GM12878 (cell line): ENCODE measurements around the gene DDX39B. TPM values are rescaled to one million over a fixed set of nuclear protein-coding genes. Genes with fewer than 3 reads are reported as not detected.

ENCODE experiments used
- ASH2L ChIP-seq: fragments of 300-600, 200-600 bp; sonication (generic); IDR thresholded peaks from 2 replicates; pipeline ENCODE4 v1.6.1; 2017; ENCODE audit warnings: low read depth, mild to moderate bottlenecking, borderline replicate concordance
- BACH1 ChIP-seq: fragments of 450-650 bp; IDR thresholded peaks from 2 replicates; pipeline ENCODE4 v1.6.1; 2017; ENCODE audit warnings: mild to moderate bottlenecking, borderline replicate concordance
- BRCA1 ChIP-seq: IDR thresholded peaks from 2 replicates; pipeline ENCODE4 v1.6.1; 2011; ENCODE audit warnings: low read depth, low read length, improper control_type of control experiment
- CEBPB ChIP-seq, 2 experiments: fragments of 150-350 bp in 1 of 2; IDR thresholded peaks; 2 replicates each; pipeline ENCODE4 v1.6.1; 2012 to 2014; ENCODE audit warnings: low read depth in 2 of 2, low read length in 2 of 2, borderline replicate concordance in 1 of 2, inconsistent platforms in 1 of 2
- FOS ChIP-seq: IDR thresholded peaks from 3 replicates; pipeline ENCODE4 v1.6.1; 2011; ENCODE audit warnings: borderline replicate concordance; ENCODE audit not compliant: insufficient read length; ENCODE audit errors: extremely low read depth
- FOXK2 ChIP-seq: fragments of 450-650 bp; IDR thresholded peaks from 2 replicates; pipeline ENCODE4 v1.6.1; 2017; ENCODE audit warnings: mild to moderate bottlenecking, moderate library complexity
- GATAD2B ChIP-seq: fragments of 450-650 bp; conservative IDR thresholded peaks from 2 replicates; pipeline ENCODE4 v1.6.1; 2017; ENCODE audit warnings: low read depth, mild to moderate bottlenecking, moderate library complexity
- IKZF1 ChIP-seq: fragments of 450-650 bp; conservative IDR thresholded peaks from 2 replicates; pipeline ENCODE4 v1.6.1; 2017; ENCODE audit warnings: antibody characterized with exemption, mild to moderate bottlenecking
- KAT2A ChIP-seq: conservative IDR thresholded peaks from 2 replicates; pipeline ENCODE4 v1.6.1; 2011; ENCODE audit warnings: low read depth, low read length; ENCODE audit not compliant: control insufficient read depth
- MEF2A ChIP-seq: IDR thresholded peaks from 2 replicates; pipeline ENCODE4 v1.6.1; 2011; ENCODE audit warnings: low read depth, mild to moderate bottlenecking, low read length, moderate library complexity; ENCODE audit not compliant: insufficient read depth
- NR2F1 ChIP-seq: fragments of 450-650 bp; conservative IDR thresholded peaks from 2 replicates; pipeline ENCODE4 v1.6.1; 2017; ENCODE audit warnings: mild to moderate bottlenecking
- PAX8 ChIP-seq: fragments of 450-650 bp; IDR thresholded peaks from 2 replicates; pipeline ENCODE4 v1.6.1; 2017; ENCODE audit warnings: mild to moderate bottlenecking, moderate library complexity
- RAD51 ChIP-seq: fragments of 450-650 bp; IDR thresholded peaks from 2 replicates; pipeline ENCODE4 v1.6.1; 2016; ENCODE audit warnings: moderate library complexity, mild to moderate bottlenecking, inconsistent platforms
- SMAD1 ChIP-seq: fragments of 450-650 bp; IDR thresholded peaks from 2 replicates; pipeline ENCODE4 v1.6.1; 2018; ENCODE audit warnings: mild to moderate bottlenecking, low read depth; ENCODE audit not compliant: partially characterized antibody
- SMAD5 ChIP-seq: IDR thresholded peaks from 2 replicates; pipeline ENCODE4 v1.6.1; 2016; ENCODE audit warnings: antibody characterized with exemption, low read depth
- SPI1 ChIP-seq: IDR thresholded peaks from 2 replicates; pipeline ENCODE4 v1.6.1; 2011; ENCODE audit warnings: low read depth, mild to moderate bottlenecking, low read length, moderate library complexity, borderline replicate concordance; ENCODE audit not compliant: insufficient read depth
- TBL1XR1 ChIP-seq: IDR thresholded peaks from 2 replicates; pipeline ENCODE4 v1.6.1; 2012; ENCODE audit warnings: low read depth, low read length, improper control_type of control experiment
- TCF3 ChIP-seq: IDR thresholded peaks from 2 replicates; pipeline ENCODE4 v1.6.1; 2012; ENCODE audit warnings: low read depth, mild to moderate bottlenecking, low read length, borderline replicate concordance; ENCODE audit not compliant: insufficient read depth
- TCF7 ChIP-seq: IDR thresholded peaks from 2 replicates; pipeline ENCODE4 v1.6.1; 2014; ENCODE audit warnings: antibody characterized with exemption, borderline replicate concordance
- YBX1 ChIP-seq: fragments of 450-650 bp; IDR thresholded peaks from 2 replicates; pipeline ENCODE4 v1.6.1; 2016; ENCODE audit warnings: antibody characterized with exemption
- ZBTB4 ChIP-seq: fragments of 450-650 bp; formaldehyde crosslinking; IDR thresholded peaks from 2 replicates; pipeline ENCODE4 v1.4.0; 2022; ENCODE audit warnings: mild to moderate bottlenecking, moderate library complexity
- polyA plus RNA-seq, 11 experiments: library from polyadenylated mRNA; depleted of rRNA in 4 of 11; unstranded in 6 of 11; stranded (reverse) in 5 of 11; fragments of >200 nt; fragmentation: Nextera tagmentation in 4 of 11; fragmentation: Illumina TruSeq in 1 of 11; extraction: Ambion mirVana in 4 of 11; extraction: Trizol in 1 of 11; gene quantifications; 1 replicate in 1 of 11; 2 replicates in 10 of 11; pipeline versions ENCODE4 v1.2.1 to v1.2.3, GENCODE V29; 2011 to 2016; ENCODE audit warnings: inconsistent platforms in 2 of 11, missing spikeins in 2 of 11, low read depth in 1 of 11
- total RNA-seq, 4 experiments: library from RNA; depleted of rRNA in 3 of 4; stranded (reverse); fragments of >200 nt in 3 of 4; fragmentation: Illumina TruSeq in 1 of 4; extraction: Trizol in 1 of 4; gene quantifications; 2 replicates each; pipeline versions ENCODE4 v1.2.1 to v1.2.3, GENCODE V29; 2013 to 2021
- TF ChIP-seq, protein P1 (sequence below): IDR thresholded peaks from 2 replicates; pipeline ENCODE4 v1.6.1; 2011; ENCODE audit warnings: borderline replicate concordance, low read depth, mild to moderate bottlenecking, moderate library complexity, mixed read lengths, low read length; ENCODE audit not compliant: insufficient read depth; ENCODE audit errors: extremely low read length
- TF ChIP-seq, protein P2 (sequence below): fragments of 450-650 bp; IDR thresholded peaks from 2 replicates; pipeline ENCODE4 v1.6.1; 2018; ENCODE audit warnings: mild to moderate bottlenecking, low read depth, moderate library complexity; ENCODE audit not compliant: partially characterized antibody

Gene DDX39B
- total and polyA plus RNA-seq, 10 of the 15 experiments (the other 5 are each of a cell fraction or from before 2014, with no cell fraction given) = 271 to 661 (median 330) TPM

- TF ChIP-seq YBX1 (no peak), IKZF1 (no peak; the same call in none of the 2 replicates), TCF7 (no peak), FOS (no peak), SPI1 (no peak), SMAD1 (no peak), TCF3 (no peak), BRCA1 (no peak), CEBPB (IDR thresholded peaks at IDR 0.05; ENCODE audit: borderline replicate concordance in 1 of 2, low read depth in 2 of 2, low read length in 2 of 2) (no peak), MEF2A (no peak), GATAD2B (no peak), SMAD5 (no peak), KAT2A (no peak), BACH1 (no peak), RAD51 (no peak), TBL1XR1 (no peak), ASH2L (no peak), FOXK2 (no peak), ZBTB4 (CRISPR knock-in tag) (no peak), PAX8 (no peak), NR2F1 (no peak)
- TF ChIP-seq, protein P1, sequence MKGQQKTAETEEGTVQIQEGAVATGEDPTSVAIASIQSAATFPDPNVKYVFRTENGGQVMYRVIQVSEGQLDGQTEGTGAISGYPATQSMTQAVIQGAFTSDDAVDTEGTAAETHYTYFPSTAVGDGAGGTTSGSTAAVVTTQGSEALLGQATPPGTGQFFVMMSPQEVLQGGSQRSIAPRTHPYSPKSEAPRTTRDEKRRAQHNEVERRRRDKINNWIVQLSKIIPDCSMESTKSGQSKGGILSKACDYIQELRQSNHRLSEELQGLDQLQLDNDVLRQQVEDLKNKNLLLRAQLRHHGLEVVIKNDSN = no peak
- TF ChIP-seq, protein P2, sequence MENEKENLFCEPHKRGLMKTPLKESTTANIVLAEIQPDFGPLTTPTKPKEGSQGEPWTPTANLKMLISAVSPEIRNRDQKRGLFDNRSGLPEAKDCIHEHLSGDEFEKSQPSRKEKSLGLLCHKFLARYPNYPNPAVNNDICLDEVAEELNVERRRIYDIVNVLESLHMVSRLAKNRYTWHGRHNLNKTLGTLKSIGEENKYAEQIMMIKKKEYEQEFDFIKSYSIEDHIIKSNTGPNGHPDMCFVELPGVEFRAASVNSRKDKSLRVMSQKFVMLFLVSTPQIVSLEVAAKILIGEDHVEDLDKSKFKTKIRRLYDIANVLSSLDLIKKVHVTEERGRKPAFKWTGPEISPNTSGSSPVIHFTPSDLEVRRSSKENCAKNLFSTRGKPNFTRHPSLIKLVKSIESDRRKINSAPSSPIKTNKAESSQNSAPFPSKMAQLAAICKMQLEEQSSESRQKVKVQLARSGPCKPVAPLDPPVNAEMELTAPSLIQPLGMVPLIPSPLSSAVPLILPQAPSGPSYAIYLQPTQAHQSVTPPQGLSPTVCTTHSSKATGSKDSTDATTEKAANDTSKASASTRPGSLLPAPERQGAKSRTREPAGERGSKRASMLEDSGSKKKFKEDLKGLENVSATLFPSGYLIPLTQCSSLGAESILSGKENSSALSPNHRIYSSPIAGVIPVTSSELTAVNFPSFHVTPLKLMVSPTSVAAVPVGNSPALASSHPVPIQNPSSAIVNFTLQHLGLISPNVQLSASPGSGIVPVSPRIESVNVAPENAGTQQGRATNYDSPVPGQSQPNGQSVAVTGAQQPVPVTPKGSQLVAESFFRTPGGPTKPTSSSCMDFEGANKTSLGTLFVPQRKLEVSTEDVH = no peak
These were observed 35.2 kb upstream of the DDX39B start (continued) for GRCh38 chr6:31576897-31577578.
